SKM-1 (cell line): Measurements from ENCODE around the gene KY.

Experiments
- DNase-seq: peaks from one replicate; lab custom pipeline; 2025; ENCODE audit not compliant: unreplicated experiment; lab: John Stamatoyannopoulos, UW

KY gene

GRCh38 chr3:134650431-134651346 lies at the start of gene KY:
TSS of gene KY (minus strand) at chr3:134651022. CDS start at chr3:134650960, 62 bp downstream.
- DNase-seq = no peak

GRCh38 chr3:134699721-134700120 lies 48.9 kb upstream of the KY start:
- DNase-seq = no peak

GRCh38 chr3:134699141-134699711 lies 48.4 kb upstream of the KY start:
- DNase-seq = no peak

GRCh38 chr3:134697830-134698689 lies 47.2 kb upstream of the KY start:
- no peak for DNase-seq

- no peak for DNase-seq
Measured at GRCh38 chr3:134696155-134696554, 45.3 kb upstream of the KY start.

- DNase-seq = no peak
Measured at GRCh38 chr3:134694946-134695543, 44.2 kb upstream of the KY start.

- no peak for DNase-seq
Measured at GRCh38 chr3:134694466-134694865, 43.6 kb upstream of the KY start.

GRCh38 chr3:134693804-134694203 lies 43.0 kb upstream of the KY start:
- no peak for DNase-seq

GRCh38 chr3:134693226-134693625 lies 42.4 kb upstream of the KY start:
- DNase-seq = no peak

- DNase-seq = no peak
Measured at GRCh38 chr3:134690226-134690625, 39.4 kb upstream of the KY start.

- no peak for DNase-seq
Measured at GRCh38 chr3:134687642-134688041, 36.8 kb upstream of the KY start.

- no peak for DNase-seq
Measured at GRCh38 chr3:134685929-134686802, 35.3 kb upstream of the KY start.

GRCh38 chr3:134682196-134682880 lies 31.5 kb upstream of the KY start:
- DNase-seq = no peak

- no peak for DNase-seq
Measured at GRCh38 chr3:134681522-134681900, 30.7 kb upstream of the KY start.

GRCh38 chr3:134680796-134681521 lies 30.1 kb upstream of the KY start:
- no peak for DNase-seq

- DNase-seq = no peak
Measured at GRCh38 chr3:134677987-134678308, 27.1 kb upstream of the KY start.

- DNase-seq = peak; percentile 5
Measured at GRCh38 chr3:134677196-134677986, 26.6 kb upstream of the KY start.

GRCh38 chr3:134675726-134676256 lies 25.0 kb upstream of the KY start:
- DNase-seq = no peak
